Activated CD4-positive, alpha-beta T cell treated with anti-CD3 and anti-CD28 coated beads for 36 hours (primary cell): ENCODE results near the gene NACA. TPM values are rescaled to one million over a fixed set of nuclear protein-coding genes. Genes with fewer than 3 reads are reported as not detected.

Source experiments
- ATAC-seq: fragments of 200-7000 bp; cut with Tn5 transposase; one replicate; pipeline ENCODE4 v1.10.0; 2021; ENCODE audit warnings: mild to moderate bottlenecking, moderate library complexity
- CTCF ChIA-PET: fragments of 350-600 bp; sonication (Branson Sonifier 250); formaldehyde crosslinking; loops from one replicate; lab custom pipeline; 2021; ENCODE audit warnings: antibody characterized with exemption; lab: Charles Lee
- POLR2A ChIA-PET: fragments of 350-600 bp; sonication (Branson Sonifier 250); formaldehyde crosslinking; loops from one replicate; lab custom pipeline; 2021; ENCODE audit warnings: antibody characterized with exemption, inconsistent platforms; lab: Charles Lee
- DNase-seq: peaks from one replicate; pipeline ENCODE4 v3.0.0-alpha.2; 2020
- H3K27ac Mint-ChIP-seq: one replicate; pipeline ENCODE4 v1.8.0; 2021; ENCODE audit warnings: mixed read lengths
- H3K27me3 Mint-ChIP-seq: one replicate; pipeline ENCODE4 v1.8.0; 2021; ENCODE audit warnings: mixed read lengths
- H3K36me3 Mint-ChIP-seq: one replicate; pipeline ENCODE4 v1.8.0; 2021; ENCODE audit warnings: low read depth, mixed read lengths
- H3K4me1 Mint-ChIP-seq: one replicate; pipeline ENCODE4 v1.8.0; 2021; ENCODE audit warnings: mixed read lengths
- H3K4me3 Mint-ChIP-seq: one replicate; pipeline ENCODE4 v1.8.0; 2021; ENCODE audit warnings: mild to moderate bottlenecking, moderate library complexity, mixed read lengths
- H3K9me3 Mint-ChIP-seq: one replicate; pipeline ENCODE4 v1.8.0; 2021; ENCODE audit warnings: low read depth, mixed read lengths
- intact Hi-C, 2 experiments: fragments of 100-400 bp; cut with DNase I in 1 of 2; cut with micrococcal nuclease in 1 of 2; formaldehyde crosslinking; loops; one replicate each; pipeline versions ENCODE4 v1.14.2 to v1.15.1; 2022 to 2024; cut with DNase I, micrococcal nuclease
- total RNA-seq, 2 experiments: library from RNA; stranded (reverse); gene quantifications; one replicate each; pipeline ENCODE4 v1.2.3, GENCODE V29; 2021

The NACA gene
- total RNA-seq, 2 experiments from 2014 or later, result 1,215 to 1,231 TPM

DNA sequence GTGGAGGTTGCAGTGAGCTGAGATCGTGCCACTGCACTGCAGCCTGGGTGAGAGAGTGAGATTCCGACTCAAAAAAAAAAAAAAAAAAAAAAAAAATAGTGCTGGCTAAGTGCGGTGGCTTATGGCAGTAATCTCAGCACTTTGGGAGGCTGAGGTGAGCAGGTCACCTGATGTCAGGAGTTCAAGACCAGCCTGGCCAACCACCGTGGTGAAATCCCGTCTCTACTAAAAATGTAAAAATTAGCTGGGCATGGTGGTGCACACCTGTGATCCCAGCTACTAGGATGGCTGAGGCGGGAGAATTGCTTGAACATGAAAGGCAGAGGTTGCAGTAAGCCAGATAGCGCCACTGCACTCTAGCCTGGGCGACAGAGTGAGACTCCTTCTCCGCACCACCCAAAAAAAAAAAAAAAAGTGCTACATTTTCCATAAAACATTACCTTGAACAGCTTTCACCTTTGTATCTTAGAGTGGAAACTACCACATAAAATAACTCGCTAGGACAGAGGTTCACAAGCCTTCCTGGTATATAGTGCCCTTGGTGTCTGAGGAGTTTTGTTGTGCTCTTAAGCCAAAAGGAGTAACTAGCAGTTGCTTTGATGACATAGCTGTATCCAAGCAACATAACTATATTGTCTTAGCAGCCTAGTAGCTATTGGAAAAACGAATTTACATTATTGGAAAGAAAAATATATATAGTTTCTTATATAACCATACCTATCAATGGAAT lies 48.1 kb downstream of the NACA start:
- no peaks in the 10 kb centered on the region for H3K27me3 Mint-ChIP-seq
- no peak overlapping the region for H3K4me3 Mint-ChIP-seq
- ChIA-PET POLR2A (interaction anchor here (0.7 to 1.1 kb wide), 3 partner anchors 45 to 402 kb away, joined by 3 to 4 read pairs (median 3); partner anchors contain the start of genes NACA and NEMP1), CTCF (interaction anchor here (1.1 to 2.3 kb wide), 5 partner anchors 14 to 83 kb away, joined by 3 to 6 read pairs (median 3); no protein-coding TSS in a partner anchor)
- no peaks in the 10 kb centered on the region for H3K9me3 Mint-ChIP-seq
- H3K27ac Mint-ChIP-seq, result no peak overlapping the region
- intact Hi-C loops, result loop anchor here in 1 of 2 experiments (1.0 kb wide), 1 partner anchor 8 kb away; no protein-coding TSS in a partner anchor
- DNase-seq, result no peak
- H3K4me1 Mint-ChIP-seq, result peaks cover 73% of the 10 kb centered on the region
- H3K36me3 Mint-ChIP-seq, result peaks cover 60% of the 10 kb centered on the region
- ATAC-seq, result peak; percentile 21

DNA sequence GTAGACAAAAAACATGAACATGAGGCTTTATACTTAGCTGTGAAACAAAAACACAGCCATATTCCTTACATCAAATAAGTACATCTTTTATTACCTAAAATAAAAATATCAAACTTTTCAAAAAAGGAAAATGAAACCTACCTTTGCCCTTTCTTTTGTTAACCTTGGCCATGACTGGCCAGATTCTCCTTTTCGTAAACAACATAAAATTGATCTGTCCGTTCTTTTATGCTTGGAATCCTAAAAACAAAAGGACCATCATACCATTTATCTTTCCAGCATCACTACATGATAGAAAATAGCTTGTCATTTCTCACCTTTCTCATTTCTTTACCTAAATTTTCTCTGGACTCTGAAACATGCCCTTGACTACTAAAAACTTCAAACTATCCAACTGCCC lies 53.5 kb downstream of the NACA start:
- no peak for ATAC-seq
- DNase-seq, result no peak
- Mint-ChIP-seq H3K27me3 (no peaks in the 10 kb centered on the region), H3K27ac (no peak overlapping the region), H3K4me1 (peaks cover 58% of the 10 kb centered on the region), H3K36me3 (peaks cover 61% of the 10 kb centered on the region), H3K4me3 (no peak overlapping the region), H3K9me3 (no peaks in the 10 kb centered on the region)
- intact Hi-C loops, result no loop called here
- ChIA-PET CTCF (interaction anchor here (0.6 to 2.2 kb wide), 6 partner anchors 13 to 912 kb away, joined by 3 to 7 read pairs (median 4); no protein-coding TSS in a partner anchor), POLR2A (interaction anchor here (0.7 kb wide), 2 partner anchors 35 to 369 kb away, joined by 3 read pairs; no protein-coding TSS in a partner anchor)

DNA sequence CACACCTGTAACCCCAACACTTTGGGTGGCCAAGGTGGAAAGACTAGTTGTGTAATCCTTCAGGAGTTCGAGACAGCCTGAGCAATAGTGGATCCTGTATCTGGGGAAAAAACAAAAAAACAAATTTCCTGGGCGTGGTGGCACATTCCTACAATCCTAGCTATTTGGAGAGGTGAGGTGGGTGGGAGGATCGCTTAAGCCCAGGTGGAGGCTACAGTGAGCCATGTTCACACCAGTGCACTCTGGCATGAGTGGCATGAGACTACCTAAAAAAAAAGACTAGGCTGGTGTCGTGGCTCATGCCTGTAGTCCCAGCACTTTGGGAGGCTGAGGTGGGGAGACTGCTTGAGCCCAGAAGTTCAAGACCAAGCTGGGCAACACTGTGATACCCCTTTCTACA lies 54.3 kb downstream of the NACA start:
- Mint-ChIP-seq H3K27ac (no peak overlapping the region), H3K4me1 (peaks cover 53% of the 10 kb centered on the region), H3K27me3 (no peaks in the 10 kb centered on the region), H3K4me3 (no peak overlapping the region), H3K36me3 (peaks cover 64% of the 10 kb centered on the region), H3K9me3 (no peaks in the 10 kb centered on the region)
- intact Hi-C loops, result no loop called here
- ChIA-PET POLR2A (interaction anchor here (1.1 kb wide), 1 partner anchor 13 kb away, joined by 3 read pairs; no protein-coding TSS in a partner anchor), CTCF (interaction anchor here (0.7 to 2.2 kb wide), 8 partner anchors 12 to 913 kb away, joined by 3 to 7 read pairs (median 4); no protein-coding TSS in a partner anchor)
- ATAC-seq (no peak), DNase-seq (no peak)

DNA sequence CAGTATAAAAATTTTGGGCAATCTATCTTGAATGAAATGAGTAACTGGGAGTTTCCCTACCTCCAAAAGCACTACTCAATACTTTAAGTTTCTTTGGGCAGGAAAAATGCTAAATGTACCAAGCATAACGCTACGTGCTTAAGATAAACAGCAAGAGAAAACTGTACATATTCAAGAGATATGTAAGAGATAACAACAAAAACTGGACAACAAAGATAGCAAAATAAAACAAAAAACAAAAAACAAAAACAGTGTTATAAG lies 57.0 kb downstream of the NACA start:
- H3K36me3 Mint-ChIP-seq, result peaks cover 73% of the 10 kb centered on the region
- H3K27me3 Mint-ChIP-seq, result no peaks in the 10 kb centered on the region
- ChIA-PET CTCF (interaction anchor here (0.8 to 1.5 kb wide), 3 partner anchors 9 to 32 kb away, joined by 3 to 4 read pairs (median 3); no protein-coding TSS in a partner anchor), POLR2A (interaction anchor here (0.7 kb wide), 1 partner anchor 11 kb away, joined by 3 read pairs; no protein-coding TSS in a partner anchor)
- no peaks in the 10 kb centered on the region for H3K9me3 Mint-ChIP-seq
- peak overlapping the region; percentile 48 for H3K27ac Mint-ChIP-seq
- peaks cover 40% of the 10 kb centered on the region for H3K4me1 Mint-ChIP-seq
- ATAC-seq (peak; percentile 61), DNase-seq (no peak)
- H3K4me3 Mint-ChIP-seq, result no peak overlapping the region
- intact Hi-C loops, result no loop called here

Other genes with a start within 250 kb of the NACA start
- gene GLS2, start 237.1 kb downstream of the NACA start, total RNA-seq, result 1 to 10 TPM; 8.7 TPM
- 1 to 10 TPM; 5.0 to 7.0 TPM for gene RBMS2, start 203.5 kb downstream of the NACA start, total RNA-seq
- 100 to 1,000 TPM in 1 of 2 experiments, 10 to 100 TPM in 1; 79.4 to 129 TPM for gene BAZ2A, start 95.0 kb downstream of the NACA start, total RNA-seq
- 100 to 1,000 TPM; 756 to 818 TPM for gene ATP5F1B, start 79.3 kb downstream of the NACA start, total RNA-seq
- gene PTGES3, start 37.0 kb downstream of the NACA start, total RNA-seq, result 100 to 1,000 TPM; 284 to 386 TPM
- gene PRIM1, start 27.0 kb upstream of the NACA start, total RNA-seq, result 10 to 100 TPM; 81.3 to 83.7 TPM
- 1 to 10 TPM; 2.6 to 5.1 TPM for gene HSD17B6, start 38.0 kb upstream of the NACA start, total RNA-seq
- not detected for gene SDR9C7, start 209.1 kb upstream of the NACA start, total RNA-seq
- under 1 TPM; 0.18 to 0.32 TPM for gene RDH16, start 232.3 kb upstream of the NACA start, total RNA-seq